ENCODE data around the gene RAB6D. TPM values are rescaled to one million over a fixed set of nuclear protein-coding genes. Genes with fewer than 3 reads are reported as not detected.
"Not testable (repeated sequence)": the region's sequence is repeated elsewhere in the genome, so short reads cannot be mapped to it uniquely, and the experiment has no call there.

The RAB6D gene
- 0.10 TPM for total RNA-seq
- long read RNA-seq, result 0 reads

DNA sequence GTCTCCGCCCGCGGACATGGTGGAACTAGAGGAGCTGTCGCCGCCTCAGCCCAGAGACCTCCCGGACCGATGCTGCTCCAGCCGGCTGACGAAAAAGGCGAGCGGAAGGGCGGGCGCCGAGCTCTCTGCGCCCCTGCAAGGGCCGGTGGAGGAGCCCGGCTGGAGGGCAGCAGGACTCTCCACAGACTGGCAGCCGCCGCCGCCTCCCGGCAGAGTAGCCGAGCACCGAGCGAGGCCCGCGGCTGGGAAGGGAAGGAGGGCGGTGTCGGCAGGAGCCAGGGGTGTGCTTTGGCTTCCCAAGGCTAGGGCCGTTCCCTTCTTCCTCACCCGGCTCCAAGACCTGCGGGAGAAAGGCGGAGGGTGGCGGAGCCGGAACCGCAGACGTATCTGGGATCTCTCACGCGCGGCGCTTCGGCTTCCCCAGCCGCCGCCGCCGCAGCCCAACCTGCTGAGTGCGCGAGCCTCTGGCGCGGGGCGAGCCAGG is at the start of gene RAB6D:
Gene RAB6D, minus strand, starts transcription at position 466 of the 484 bp plus-strand sequence. Its CDS starts 448 bp downstream, at position 18.
- DNase-seq (ENCODE audit: low spot score), result not testable (repeated sequence)

DNA sequence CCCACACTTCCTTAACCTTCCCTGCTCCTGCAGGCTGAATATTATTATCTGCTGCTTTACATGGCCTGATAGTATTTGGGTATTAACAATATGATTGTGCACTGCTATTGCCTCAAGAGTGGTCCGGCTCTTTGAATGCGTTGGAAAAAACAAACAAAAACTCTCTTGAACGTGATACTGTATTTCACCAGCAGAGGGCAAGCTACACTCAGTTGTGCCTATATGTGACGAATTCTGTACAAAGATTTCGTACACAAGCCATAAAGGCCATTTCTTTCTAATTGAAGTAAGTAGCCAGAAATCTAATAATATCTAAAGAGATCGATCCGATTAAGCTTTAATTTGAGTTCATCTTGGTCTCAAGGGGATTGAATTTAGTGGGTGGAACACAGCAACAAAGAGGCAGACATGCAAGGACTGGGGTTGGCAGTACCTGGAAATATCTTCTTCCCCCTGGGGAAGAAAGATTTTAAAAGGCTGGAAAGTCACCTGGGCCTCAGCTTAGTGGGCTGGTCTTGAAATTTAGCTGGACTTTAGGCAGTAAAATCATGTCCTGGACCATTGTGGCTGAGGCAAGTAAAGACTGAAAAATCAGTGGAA is 49.3 kb upstream of the RAB6D start:
- DNase-seq (ENCODE audit: low spot score), result no peak

DNA sequence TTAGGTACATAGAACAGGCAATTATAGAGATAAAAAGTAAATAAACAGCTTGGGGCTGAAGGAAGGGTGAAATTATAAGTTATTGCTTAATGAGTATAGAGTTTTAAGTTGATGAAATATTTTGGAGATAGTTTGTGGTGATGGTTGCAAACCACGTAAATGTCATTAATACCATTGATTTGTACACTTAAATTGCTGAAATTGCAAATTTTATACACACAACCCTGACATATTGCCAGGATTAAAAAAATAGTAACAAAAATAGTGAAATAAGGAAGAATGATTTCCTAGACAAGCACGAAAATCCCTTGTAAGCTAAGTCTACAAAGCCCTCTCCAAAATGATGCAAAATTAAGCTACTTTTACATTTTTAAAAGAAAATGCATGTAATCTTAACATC is 46.2 kb upstream of the RAB6D start:
- no peak for DNase-seq (ENCODE audit: low spot score)

DNA sequence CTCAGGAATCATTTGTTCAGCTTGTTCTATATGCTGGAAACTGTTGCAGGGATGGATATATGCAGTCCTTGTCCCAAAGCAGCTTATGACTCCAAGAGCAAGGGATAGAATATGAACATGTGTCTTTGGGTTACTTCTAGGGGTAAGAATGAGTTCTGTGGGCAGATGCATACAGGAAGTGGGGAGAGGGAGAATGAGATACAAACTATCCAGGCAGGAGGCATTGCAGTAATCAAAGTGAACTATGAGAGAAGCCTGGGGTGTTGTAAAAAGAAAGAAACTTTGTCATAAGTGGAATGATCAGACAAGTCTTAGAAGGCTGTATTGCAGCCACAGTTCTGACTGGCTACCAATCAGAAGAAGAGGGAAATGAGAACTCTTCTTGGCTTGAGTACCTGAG is 44.8 kb upstream of the RAB6D start:
- DNase-seq (ENCODE audit: low spot score), result no peak

DNA sequence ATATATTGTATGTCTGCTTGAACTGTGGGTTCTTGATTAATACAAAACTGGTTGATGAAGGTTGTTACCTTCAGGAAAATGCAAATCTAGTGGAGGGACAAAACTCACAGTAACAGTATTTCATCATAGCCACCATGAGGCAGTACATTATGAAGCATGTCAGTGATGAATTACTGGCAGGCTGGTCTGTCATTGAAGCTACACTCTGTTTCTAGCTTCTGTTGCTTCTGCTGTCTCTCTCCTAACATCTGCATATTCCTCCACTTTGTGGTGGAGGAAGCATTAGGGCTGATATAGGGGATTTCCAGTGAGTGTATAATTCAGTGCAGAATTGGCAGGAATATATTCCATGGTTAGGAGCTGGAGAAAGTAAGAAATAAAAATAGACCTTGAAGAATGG is 44.2 kb upstream of the RAB6D start:
- DNase-seq (ENCODE audit: low spot score), result no peak

DNA sequence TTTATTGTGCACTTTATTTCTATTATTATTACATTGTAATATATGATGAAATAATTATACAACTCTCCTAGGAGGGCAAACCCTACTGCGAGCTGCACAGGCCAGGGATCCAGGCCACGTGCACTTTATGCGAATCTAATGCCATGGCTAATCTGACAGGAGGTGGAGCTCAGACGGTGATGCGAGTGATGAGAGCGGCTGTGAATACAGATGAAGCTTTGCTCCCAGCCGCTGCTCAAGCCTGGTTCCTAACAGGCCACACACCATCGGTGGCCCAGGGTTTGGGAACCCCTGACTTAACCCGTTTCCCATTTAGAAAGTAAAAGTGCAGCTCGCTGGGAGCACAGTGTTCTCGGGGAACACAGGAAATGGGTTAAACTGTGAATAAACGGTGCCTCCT is 40.8 kb upstream of the RAB6D start:
- DNase-seq (ENCODE audit: low spot score), result no peak

DNA sequence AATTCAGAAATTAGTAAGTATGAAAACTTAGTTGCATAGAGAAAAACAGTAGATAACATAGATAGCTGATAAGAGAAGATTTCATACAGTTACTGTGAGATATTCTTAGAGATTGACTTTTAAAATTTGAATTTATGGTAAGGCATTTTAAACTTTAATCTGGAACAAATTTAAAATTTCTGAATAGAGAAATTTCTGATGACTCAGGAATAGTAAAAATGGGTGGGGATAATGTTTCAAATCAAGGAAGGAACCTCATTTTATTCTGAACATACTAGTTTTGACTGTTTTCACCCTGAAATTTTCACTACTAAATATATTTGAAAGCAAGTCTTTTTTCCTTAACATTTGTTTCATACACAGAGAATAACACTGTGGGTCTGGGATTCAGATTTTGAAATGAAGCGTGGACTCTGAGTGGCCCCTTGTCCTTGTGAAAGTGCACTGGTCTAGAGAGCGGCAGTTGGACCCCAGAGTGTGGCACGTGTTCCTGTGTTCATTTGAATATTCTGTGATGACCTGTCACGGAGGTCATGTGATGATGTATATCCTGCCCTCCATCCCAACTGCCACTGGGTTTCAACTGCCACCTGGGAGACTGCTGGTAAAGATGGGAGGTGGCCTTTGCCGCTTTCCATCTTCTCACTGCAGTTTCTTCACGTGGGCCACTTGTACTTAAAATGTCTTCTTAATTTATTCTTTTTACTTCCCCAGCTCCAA is 38.5 kb upstream of the RAB6D start:
- DNase-seq (ENCODE audit: low spot score), result no peak

DNA sequence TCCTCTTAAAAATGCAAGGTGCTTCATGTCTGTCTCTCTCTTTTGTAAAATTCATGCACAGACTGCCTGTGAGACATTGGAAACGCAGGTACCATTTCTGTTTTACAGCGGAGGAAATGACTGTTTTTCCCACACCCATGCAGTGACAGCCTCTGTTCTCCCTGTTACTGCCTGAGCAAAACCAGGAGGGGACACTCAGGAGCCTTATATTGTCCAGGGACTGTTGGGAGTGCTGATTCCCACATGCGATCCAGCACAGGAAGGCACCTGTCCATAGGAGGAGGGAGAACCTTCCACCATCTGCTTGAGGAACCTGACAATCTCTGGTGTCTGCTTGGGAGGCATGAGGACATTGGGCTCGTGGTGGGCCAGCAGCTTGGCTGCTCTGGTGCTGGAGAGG is 36.9 kb upstream of the RAB6D start:
- DNase-seq (ENCODE audit: low spot score), result no peak

DNA sequence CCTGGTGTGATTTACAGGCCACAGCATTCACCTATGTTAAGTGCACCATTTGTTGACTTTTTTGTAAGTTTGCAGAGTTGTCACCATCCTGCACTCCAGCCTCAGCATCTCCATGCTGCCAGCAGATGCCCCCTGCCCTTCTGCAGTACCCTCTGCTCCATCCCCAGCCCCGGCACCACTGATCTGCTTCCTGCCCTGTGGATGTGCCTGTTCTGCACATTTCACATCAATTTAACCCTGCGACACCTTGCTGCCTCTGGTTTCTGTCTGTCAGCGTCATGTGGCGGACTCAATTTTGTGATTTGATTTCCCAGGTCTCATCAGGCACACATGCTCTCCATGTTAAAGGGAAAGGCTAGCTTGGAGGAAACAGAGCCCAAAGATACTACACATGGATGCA is 36.5 kb upstream of the RAB6D start:
- DNase-seq (ENCODE audit: low spot score), result not testable (repeated sequence)

DNA sequence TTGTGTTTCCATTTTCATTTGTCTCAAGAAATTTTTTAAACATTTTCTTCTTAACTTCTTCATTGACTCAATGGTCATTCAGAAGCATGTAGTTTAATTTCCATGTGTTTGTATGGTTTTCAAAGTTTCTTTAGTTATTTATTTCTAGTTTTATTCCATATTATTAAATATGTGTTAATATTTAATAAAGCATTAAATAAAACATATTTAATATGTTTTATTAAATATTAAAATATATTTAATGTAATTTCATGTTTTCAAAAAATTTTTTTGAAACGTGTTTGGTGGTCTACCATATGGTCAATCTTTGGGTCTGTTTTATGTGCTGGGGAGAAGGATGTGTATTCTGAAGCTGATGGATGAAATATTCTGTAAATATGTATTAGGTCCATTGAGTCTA is 32.2 kb upstream of the RAB6D start:
- DNase-seq (ENCODE audit: low spot score), result not testable (repeated sequence)

DNA sequence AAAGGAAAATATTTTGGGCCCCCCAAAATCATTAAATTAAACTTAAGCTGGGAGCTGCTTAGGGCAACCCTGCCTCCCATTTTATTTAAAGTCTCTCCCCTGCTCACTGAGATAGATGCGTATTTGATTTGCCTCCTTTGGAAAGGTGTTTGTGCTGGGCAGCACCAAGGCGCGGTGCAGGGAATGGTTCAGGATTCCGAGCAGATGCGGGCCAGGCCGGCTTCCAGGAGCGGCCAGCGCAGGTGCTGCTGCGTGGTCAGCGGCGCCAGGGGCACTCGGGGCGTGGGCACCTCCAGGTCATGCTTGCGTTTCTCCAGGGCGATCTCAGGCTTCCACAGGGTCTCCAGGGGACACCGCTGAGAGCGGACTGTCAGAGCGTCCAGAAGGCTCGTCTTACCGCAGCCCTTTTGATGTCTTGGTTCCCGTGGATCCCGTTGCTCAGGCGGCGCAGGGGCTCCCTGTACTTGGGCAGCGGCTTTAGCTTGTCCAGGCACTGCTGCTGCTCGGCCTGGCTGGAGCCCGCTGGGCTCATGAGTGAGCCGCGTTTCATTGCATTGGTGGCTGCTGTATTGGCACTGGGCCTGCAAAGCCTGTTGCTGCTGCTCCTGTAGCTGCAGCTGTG is 31.2 kb upstream of the RAB6D start:
- DNase-seq (ENCODE audit: low spot score), result not testable (repeated sequence)

DNA sequence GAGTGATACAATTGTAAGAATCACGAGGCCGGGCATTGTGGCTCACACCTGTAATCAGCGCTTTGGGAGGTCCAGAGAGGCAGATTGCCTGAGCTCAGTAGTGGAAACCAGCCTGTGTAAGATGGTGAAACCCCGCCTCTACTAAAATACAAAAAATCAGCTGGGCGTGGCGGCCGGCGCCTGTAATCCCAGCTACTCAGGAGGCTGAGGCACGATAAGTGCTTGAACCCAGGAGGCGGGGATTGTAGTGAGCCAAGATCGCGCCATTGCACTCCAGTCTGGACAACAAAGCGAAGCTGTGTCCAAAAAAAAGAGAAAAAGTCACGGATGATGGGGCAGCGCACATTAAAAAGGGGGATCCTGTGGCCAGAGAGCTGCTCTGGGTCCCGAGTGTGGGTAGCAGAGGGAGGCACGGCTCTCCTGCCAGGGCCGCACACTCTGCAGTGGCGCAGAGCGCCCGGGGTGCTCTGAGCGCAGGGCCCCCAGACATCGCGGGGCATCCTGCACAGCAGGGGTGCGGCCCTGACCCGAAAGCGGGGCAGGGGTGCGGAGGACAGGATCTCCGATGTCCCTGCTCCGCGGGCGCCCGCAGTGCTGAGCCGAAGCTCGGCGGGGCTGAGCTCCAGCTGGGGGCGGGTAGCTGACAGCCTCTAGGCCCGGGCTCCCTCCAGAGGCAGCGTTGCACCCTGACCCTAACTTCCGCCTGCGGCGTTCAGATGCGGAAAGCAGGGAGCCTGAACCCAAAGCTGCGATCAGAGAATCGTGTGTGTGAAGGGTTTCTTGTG is 30.4 kb upstream of the RAB6D start:
- DNase-seq (ENCODE audit: low spot score), result no peak

DNA sequence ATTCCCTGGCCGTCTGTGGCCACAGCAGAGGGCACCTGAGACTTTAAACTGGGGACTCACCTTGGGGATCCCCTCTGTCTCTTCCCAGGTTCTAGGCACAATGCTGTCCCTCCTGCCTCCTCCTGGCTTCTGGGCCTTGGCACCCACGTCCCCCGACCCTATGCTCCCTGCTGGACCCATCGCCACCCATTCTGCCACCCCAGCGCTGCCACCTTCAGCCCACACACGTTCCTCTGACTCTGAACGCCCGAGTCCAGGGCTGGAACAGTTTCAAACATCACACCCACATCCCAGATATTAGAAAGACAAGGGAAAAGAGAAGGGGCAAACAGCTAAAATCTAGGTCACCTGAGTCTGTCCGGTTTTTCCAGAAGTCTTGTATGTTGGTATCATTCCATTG is 28.0 kb upstream of the RAB6D start:
- DNase-seq (ENCODE audit: low spot score), result not testable (repeated sequence)

DNA sequence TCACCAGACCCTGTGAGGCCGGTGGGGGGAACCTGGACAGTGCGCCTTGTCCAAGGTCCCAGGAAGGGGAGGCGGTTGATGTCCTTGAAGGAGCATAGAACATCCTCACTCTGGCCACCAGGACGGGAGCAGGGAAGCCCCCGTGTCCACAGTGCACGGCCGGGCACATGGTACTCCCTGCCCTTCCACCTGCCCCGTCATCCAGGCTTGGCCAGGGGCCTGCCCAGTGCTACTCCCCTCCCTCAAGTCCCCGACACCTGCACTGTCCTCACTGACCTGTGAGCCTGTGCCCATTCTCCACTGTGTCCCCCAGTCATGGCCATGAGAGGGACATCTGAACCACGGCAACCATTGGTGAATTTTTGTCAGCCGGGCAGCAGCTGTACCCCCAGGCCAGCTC is 27.5 kb upstream of the RAB6D start:
- not testable (repeated sequence) for DNase-seq (ENCODE audit: low spot score)

DNA sequence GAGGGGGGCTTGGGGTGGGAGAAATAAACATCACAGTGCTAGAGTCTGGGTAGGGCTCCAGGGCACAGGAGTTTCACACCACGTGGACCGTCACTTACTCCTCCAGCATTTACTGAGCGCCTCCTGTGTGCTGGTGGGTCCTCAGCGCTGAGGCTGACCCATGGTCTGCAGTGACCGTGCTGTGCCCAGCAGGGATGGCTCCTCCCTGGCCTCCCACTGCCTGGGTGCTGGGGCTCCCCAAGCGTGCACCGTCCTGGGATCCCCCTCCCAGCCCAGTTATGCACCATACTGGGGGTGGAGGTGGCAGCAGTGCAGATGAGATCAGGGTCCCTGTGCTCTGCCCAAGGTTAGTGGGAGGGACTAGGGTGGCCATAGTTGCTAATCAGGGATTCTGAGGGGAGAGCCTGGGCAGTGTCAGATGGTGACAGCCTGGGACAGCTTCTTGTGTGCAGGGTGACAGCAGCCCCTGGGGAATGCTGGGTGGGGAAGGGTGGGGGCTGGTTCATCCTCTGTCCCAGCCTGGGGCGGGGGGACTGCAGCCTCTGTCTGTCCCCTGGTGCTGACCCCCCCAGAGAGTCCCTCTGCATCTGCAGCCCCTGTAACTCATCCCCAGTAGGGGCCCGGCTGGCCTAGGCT is 26.6 kb upstream of the RAB6D start:
- not testable (repeated sequence) for DNase-seq (ENCODE audit: low spot score)

DNA sequence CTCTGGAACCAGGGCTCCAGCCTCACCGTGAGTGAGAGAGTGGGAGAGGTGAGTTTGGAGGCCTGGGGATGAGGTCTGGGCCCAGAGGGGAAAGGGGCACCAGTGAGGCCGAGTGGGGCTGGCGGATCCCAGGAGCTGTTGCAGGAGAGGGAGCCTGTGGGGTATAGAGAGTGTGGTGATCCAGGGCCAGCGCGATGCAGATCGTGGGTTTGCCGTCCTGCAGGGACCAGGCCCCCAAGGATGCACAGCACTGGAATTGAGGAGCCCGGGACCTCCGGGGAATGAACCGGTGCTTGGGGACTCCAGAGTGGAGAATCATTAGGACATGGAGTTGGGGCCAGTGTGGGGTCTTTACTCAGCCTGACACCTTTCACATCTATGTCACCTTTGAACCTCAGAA is 25.7 kb upstream of the RAB6D start:
- no peak for DNase-seq (ENCODE audit: low spot score)

DNA sequence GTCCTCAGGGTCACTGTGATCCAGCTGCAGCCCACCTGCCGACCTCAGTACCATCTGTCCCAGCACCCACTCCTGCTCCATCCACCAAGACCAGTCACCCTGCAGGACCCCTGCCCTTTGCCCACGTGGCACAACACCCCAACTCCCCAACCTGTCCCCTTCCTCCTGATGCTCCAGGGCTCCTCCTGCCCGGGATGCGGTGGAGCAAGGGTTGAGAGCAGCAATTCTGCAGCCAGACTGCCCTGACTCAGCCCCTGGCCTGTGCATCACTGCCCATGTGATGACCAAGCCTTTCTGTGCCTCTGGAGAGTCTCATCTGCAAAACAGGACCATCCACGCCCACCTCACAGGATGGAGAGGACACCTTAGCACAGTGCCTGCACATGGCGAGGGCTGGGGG is 24.9 kb upstream of the RAB6D start:
- DNase-seq (ENCODE audit: low spot score), result not testable (repeated sequence)

DNA sequence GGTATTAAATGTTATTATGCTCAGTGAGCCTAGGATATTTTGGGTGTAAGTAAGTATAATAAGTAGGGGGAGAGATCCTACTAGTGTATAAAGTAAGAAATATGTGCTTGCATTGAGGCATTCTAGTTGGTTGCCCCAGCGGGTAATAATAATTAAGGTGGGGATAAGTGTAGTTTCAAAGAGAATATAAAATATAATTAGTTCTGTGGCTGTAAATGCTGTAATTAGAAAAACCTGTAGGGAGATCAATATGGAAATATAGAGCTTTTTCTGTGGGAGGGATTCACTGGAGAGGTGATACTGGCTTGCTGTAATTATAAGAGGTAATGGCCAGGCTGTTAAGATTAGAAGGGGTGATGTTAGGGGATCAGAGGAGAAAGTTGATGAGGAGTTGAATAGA is 9.1 kb upstream of the RAB6D start:
- DNase-seq (ENCODE audit: low spot score), result not testable (repeated sequence)

DNA sequence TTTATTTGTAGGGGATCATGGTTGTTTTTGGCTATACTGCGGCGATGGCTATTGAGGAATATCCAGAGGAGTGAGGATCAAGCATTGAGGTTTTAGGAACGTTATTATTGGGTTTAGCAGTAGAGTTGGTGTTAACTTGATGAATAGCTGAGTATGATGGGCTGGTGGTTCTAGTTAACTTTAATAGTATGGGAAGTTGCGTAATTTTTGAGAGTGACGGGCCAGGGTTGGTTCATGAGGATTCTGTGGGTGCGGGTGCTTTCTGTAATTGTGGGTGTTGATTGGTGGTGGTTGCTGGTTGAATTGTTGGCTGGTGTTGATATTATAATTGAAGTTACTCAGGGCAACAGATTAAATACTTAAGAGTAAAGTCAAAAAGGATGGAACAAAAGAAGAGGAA is 6.0 kb upstream of the RAB6D start:
- DNase-seq (ENCODE audit: low spot score), result no peak

DNA sequence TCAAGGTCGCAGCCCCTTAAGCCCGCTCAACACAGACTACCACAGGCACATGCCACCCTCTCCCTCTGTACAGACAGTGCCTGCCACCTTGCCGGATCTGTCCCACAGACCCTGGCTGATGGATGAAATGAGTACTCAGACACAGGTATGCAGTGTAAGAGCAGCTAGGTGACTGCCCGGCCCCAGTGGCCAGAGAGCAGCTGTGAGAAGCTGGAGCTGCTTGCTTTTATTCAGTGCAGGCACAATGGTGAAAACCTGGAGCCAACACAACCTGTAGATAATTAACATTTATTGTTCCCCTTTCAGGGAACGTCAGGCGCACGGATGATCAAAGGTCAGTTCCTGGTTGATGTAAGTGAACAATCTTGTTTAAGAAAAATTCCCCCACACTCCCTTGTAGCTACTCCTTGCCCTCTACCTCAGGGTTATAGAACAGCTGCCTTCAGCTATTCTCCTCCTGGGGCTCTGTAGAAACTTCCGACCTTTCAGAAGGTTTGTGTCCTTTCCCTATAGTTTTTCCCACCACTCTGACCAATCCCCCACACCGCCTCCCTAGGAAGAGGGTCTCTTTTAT is 4.6 kb upstream of the RAB6D start:
- not testable (repeated sequence) for DNase-seq (ENCODE audit: low spot score)

DNA sequence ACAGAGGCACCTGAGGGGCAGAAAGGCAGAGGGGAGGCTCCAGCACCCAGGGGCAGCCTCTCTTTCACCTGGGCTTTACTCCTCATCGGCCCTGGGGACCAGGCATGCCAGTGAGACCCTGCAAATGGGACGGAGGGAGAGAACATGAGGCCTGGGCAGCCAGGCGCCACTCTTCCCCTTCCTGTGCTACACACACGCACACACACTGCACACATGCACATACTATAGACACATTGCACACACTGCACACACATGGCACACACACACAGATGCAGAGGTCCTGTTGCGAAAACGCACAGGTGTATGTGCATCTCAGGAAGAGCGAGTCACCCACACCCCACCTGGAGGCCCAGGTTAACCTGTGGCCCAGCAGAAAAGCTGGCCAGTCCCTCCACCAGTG is 3.4 kb upstream of the RAB6D start:
- DNase-seq (ENCODE audit: low spot score), result no peak

Measured in mesenteric fat pad (tissue), 1 donor.